ENCODE results near the gene GPR157.
"Not testable (repeated sequence)": the region's sequence is repeated elsewhere in the genome, so short reads cannot be mapped to it uniquely, and the experiment has no call there.

GPR157 gene

DNA sequence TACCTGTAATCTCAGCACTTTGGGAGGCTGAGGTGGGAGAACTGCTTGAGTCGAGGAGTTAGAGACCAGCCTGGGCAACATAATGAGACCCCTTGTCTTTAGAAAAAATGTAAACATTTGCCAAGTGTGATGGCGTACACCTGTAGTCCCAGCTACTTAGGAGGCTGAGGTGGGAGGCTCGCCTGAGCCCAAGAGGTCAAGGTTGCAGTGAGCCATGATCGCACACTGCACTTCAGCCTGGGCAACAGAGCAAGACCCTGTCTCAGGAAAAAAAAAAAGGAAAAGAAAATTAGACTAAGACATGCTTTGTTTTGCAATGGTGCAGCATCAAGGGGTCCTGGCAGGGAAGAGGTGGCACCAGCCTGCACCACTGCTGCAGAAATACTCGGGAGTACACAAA lies 16.8 kb upstream of the GPR157 start:
- DNase-seq = no peak

DNA sequence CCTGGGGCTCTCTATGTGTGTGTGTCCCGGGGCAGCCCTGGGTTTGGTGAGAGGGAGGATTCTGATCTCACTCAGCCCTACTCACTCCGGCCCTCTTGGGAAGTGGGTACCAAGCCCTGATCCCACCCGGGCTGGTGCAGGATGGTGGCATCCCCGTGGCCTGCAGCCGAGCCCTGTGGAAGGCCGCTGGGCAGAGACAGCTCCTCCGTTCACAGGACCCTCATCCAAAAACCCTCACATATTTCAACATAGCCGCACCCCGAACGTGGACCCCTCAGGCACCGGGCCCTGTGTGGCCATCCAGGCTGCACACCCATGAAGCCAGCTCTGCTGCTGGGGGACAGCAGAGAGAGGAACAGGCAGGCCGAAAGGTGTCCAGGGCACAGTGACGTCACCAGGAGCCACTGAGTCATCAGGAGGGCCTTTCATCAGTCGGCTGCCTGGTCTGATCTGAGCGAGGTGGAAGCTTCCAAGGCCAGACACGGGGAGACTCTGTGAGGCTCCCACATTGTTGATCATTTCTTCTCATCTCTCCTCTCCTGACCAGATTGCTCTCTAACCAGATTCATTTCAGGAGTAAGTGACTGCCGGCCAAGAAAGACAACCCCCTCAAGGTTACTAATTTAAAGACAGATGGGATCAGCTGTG lies 16.2 kb upstream of the GPR157 start:
- DNase-seq = peak; percentile 41

DNA sequence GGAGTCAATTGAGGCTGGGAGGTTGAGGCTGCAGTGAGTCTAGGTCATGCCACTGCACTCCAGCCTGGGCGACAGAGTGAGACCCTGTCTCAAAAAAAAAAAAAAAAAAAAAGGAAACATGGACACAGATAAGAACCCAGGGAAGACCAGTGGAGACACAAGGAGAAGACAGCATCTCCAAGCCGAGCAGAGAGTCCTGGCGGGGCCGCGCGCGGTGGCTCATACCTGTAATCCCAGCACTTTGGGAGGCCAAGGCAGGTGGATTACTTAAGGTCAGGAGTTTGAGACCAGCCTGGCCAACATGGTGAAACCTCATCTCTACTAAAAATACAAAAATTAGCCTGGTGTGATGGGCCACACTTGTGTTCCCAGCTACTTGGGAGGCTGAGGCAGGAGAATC lies 15.6 kb upstream of the GPR157 start:
- not testable (repeated sequence) for DNase-seq

DNA sequence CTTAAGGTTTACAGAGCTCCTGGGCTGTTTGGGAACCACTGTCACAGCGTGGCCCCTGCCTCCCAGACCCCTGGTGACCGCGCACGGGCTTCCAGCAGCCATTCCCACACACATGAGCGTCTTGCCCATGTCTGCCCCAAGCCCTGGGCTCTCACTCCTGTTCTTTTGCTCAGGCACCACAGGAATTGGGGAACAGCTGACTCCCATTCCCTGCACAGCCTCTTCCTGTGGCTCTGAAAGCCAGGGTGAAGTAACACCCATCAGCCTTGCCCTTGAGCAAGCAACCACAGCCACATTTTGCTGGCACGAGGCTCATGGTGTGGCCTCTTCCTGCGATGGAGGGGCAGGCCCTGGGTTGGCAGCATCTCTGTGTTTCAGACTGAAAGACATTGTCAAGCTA lies 14.3 kb upstream of the GPR157 start:
- DNase-seq = no peak

DNA sequence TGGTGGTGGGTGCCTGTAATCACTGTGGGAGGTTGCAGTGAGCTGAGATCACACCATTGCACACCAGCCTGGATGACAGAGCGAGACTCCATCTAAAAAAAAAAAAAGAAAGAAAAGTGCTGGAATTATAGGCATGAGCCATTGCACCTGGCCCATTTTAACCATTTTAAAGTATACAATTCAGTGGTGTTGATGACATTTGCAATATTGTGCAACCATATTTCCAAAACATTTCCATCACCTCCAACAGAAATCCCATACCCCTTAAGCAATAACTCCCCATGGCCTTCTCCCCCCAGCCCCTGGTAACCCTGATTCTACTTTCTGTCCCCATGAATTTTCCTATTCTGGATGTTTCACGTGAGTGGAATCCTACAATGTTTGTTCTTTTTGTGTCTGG lies 11.0 kb upstream of the GPR157 start:
- no peak for DNase-seq

DNA sequence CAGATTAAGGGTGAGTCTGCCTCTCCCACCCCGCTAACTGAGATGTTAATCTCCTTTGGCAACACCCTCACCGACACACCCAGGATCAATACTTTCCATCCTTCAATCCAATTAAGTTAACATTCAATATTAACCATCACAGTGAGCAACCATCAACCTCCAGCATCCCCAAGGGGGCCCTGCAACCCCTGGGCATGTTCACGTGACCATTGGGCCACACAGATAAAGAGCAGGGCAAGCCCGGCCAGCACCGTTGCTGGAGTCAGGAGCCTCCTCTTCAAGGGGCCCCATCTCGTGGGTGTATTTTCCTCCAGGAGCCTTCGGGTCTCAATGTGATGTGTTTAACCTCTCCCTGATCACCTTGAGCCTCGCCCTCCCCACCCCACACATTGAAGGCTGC lies 8.0 kb upstream of the GPR157 start:
- DNase-seq = no peak

DNA sequence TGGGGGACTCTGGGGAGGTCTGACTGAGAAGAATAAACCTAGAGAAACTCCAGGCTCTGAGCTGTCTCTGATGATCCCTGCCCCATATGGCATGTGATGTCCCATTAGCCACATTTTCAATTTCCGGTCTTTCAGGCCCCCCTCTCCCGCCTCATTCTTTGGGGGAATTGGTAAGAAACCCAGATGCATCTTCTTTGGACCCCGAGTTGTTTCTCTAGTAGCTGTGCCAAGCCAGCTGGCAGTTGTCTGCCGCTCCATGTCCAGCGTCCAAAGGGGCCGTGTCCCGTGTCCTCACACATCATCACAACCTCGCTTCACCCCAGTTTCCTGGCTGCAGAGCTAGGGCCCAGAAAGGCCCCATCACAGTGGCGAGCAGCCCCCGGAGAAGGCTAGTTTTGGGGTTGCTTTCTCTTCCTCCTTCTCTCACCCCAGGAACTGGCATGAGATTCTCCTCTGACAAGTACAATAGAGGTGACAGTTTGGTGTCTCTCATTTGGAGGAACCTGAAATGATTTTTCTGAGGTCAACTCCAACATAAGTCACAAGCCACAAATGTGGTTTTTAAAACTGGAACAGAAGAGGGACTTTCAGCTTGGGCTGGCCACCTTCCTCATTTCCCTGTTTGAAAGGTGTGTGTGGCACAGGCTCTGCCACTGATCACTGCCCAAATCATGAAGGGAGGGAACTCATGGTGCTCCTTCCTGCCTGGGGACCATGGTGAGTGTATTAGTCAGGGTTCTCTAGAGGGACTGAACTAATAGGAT lies 6.4 kb upstream of the GPR157 start:
- DNase-seq = no peak

DNA sequence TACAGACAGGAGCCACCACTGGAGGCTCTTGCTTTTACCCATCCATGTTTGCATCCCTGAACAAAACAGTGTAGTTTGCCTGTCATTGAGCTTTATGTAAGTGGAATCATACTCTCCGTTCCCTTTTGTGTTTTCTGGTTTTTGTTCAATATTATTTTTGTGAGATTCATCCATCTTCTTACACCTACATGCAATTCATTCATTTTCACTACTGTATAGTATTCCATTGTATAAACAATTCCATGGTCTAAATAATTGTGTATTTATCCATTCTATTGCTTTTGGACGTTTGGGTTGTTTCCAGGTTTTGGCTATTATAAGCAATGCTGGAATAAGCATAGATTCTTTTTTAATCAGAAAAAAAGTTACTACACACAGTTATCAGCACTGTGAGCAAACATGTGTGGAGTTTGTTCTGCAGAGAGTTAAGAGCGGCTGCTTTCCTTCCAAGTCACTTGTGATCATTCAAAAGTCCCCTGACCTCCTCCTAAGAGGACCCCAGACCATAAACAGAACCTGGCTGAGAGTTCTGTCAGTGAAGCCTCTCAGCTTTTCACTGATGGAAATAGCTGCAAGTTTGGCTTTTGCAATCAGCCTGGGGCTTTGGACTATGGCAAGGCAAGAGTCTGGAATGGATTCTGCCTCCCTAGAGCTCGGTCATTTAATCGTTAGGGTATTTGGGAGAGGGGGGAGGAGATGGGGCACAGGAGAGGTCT lies 5.1 kb upstream of the GPR157 start:
- DNase-seq = no peak

DNA sequence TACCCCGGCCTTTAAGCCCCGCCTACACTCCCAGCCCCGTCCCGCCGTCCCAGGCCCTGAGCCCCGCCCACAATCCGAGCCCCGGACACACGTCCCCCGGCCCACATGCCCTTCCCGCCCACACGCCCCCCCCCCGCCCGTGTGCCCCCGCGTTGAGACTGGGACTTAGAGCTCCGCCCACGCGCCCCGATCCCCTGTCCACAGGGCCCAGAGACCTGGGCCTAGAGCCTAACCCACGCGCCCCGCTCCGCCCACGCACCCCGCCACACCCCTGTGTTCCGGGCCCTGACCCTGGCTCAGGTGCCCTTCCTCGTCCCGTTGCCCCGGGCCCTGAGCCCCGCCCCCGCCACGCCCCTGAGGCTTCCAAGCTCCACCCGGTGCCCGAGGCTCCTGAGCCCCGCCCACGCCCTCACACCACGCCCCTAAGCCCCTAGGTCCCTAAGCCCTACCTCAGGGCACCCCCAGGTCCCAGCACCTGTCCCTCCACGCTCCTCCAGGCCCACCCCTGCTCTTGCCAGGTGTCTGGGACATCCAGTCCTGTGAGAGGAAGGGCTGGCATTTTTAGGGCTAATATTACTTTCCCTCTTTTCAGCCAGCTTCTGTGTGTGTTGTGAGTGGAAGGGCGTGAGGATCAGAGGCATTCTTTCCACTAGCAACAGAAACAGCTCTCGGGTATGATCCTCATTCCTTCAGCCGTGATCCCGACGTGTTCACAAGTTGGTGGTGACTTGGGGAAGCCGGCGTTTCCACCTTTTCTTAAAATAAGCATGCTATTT lies 552 bp upstream of the GPR157 start:
- peak; percentile 82 for DNase-seq

DNA sequence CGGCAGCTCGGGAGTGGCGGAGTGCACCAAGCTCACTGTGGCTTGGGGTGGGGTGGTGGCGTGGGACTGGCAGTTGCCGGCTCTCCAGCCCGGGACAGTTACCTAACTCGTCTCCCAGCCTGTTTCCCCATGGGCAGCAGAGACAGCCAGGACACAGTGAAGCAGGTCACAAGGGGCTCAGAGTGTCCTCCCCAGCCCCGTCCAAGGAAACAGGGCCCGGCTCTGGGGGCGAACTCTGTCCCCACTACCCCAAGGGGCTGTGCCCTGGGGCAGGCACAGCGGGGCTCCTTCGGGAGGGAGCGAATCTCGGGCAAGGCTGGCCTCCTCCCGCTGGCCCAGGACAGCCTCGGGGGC lies 759 bp downstream of the GPR157 start:
- DNase-seq = no peak

DNA sequence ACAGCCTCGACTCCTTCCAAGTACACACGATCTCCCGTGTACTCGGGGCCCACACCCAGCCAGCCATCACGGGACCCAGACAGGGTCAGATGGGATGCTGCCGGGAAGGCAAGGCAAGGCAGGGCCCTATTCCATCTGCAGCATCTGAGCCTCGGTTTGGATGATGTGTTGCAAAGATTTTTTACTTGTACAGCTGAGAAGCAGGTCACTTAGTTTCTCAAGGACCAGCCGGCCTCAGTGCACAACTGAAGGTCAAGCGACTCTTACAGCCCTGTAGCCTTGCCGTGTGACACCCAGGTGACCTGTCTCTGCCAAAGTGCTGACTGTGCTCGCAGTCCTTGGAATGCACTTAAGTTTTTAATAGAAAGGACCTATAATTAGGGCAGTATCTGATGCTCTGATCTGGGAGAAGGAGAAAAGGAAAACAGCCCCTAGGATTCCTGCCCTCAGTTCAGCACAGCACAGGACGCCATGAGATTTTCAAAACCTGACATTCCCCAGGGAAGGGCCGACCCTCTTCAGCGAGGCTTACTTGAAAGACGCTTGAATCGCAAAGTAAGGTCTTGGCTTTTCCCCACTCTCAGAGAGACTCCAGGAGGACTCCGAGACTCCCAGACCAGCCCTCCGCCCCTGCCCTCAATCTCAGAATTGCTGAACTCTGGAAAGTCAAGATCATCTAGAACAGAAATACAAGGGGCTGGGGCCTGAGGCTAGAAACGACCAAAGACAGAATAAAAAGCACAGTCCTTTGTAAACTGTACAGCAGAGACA lies 1.3 kb downstream of the GPR157 start:
- no peak for DNase-seq

DNA sequence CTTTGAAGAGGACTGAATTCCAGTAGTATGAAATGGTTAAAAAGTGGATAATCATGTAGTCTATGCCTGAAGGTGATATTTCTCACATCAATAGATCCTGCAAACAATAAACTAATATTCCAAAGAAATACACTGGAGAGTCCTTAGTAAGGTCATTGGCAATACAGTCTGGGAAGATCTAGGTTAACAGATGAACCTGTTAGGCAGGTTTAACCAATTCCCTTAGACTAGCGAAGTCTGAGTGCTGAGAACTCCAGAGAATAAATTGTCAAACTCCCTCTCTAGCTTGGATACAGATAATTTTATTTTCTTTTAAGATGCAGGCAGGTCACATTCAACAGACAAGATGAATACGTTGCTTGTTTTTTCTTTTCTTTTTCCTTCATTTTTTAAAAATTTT lies 2.4 kb downstream of the GPR157 start:
- DNase-seq = no peak

DNA sequence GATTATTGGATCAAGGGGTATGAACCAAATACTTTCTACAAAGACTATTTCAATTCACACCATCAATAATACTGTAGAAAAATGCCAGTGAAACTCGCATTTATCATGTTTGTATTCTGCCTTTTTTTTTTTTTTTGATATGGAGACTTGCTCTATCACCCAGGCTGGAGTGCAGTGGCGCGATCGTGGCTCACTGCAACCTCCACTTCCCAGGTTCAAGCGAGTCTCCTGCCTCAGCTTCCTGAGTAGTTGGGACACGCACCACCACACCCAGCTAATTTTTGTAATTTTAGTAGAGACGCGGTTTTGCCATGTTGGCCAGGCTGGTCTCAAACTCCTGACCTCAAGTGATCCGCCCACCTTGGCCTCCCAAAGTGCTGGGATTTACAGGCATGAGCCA lies 3.1 kb downstream of the GPR157 start:
- DNase-seq = not testable (repeated sequence)

DNA sequence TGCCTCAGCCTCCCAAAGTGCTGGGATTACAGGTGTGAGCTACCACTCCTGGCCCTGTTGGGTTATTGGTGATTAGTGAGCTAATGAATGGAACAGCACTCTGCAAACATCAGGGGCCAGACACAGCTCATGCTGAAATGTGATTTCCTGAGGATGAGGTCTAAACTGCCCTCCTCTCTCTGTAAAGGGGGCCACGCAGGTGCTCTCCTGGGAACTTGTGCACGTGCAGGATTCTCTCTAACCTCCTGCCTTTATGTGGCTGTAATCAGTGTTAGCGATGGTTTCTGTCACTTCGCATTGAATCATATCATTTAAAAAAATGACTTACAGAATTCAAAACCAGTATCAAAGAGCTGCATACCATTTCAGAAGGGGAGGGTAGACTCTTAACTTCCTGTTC lies 3.6 kb downstream of the GPR157 start:
- no peak for DNase-seq

DNA sequence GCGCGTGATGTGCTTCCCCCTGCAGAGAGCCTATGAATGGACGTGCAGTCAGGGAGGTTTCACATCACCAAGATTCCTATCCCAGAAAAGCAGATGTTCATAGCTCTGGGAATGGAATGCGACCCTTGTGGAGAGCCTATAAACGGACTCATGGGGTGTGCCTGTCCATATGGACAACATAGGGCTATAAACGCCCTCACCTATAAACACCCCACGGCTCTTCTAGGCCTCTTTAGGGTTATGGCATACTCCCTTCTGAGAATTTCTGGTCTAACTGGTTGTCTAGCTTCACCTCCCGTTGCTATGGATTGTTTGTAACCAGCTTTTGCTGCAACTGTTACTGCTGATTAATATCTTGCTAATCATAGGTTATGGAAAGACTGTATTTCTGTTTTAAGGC lies 4.5 kb downstream of the GPR157 start:
- DNase-seq = not testable (repeated sequence)

DNA sequence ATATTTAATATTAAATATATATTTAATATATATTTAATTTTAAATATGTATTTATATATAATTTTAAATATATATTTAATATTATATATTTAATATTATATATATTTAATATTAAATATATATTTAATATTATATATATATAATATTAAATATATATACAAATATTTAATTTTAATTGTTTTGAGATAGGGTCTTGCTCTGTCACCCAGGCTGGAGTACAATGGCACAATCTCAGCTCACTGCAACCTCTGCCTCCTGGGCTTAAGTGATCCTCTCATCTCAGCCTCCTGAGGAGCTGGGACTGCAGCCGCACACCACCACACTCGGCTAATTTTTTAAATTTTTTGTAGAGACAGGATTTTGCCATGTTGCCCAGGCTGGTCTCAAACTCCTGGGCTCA lies 5.2 kb downstream of the GPR157 start:
- not testable (repeated sequence) for DNase-seq

DNA sequence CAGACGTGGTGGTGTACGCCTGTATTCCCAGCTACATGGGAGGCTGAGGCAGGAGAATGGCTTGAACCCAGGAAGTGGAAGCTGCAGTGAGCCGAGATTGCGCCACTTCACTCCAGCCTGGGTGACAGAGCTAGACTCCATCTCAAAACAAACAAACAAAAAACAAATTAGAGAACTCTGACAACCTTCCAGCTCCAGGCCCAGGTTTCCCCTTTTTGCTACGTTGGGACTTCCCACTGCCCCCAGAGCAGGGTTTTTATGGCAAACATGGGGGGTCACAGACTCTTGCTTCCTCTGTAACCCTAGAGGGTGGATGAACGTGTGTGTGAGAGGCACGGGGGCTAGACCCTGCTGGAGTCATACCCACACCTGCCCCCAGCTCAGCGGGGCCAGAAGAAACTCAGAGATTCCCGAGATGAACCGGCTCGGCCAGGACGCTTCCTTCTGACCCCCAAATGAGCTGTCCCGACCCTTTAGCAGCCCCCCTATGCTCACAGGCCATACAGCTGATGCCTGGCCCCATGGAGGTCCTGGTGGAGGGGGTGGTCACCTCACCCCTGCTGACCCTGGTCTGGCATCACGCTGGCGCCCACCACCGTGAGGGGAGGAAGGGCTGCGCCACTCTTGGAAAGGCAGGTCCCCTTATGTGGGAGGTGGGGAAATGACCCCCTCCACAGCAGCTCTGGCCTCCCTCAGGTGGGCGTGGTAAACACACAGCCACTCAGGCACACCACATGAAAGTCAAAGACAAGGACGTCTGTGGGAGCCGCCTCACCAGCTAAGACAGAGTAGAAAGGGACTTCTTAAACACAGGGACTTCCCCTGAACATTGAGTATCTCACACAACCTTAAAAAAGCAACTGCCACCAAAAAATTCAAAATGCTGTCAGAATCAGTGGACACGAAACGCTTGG lies 7.1 kb downstream of the GPR157 start:
- DNase-seq = peak; percentile 33

DNA sequence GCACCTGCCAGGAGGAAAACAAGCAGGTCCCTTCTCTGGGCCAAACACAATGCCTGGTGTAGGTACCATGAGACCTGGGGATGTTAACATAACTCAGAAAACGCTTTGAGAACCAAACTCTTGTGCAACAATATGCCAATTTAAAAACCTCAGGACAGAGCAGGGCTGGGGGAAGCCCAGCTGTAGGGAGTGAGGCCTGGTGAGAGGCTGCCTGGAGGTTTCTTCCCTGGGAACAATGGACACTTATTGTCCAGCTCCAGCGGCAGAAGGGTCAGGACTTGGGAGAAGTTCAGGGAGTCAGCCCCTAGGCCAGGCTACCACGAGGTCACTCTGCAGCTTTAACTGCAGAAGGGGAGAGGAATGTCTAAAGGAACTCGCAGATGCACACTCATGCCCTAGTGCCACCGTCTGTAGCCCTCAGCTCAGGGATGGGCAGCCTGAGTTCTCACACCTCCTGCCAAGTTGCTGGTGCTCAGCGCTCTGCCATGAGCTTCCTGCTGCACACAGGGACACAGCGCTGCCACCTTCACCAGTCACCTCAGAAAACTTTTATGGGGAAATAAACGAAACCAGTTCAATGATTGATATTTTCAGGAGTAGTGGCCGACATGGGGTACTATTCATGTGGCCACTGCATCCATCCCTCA lies 8.5 kb downstream of the GPR157 start:
- no peak for DNase-seq

DNA sequence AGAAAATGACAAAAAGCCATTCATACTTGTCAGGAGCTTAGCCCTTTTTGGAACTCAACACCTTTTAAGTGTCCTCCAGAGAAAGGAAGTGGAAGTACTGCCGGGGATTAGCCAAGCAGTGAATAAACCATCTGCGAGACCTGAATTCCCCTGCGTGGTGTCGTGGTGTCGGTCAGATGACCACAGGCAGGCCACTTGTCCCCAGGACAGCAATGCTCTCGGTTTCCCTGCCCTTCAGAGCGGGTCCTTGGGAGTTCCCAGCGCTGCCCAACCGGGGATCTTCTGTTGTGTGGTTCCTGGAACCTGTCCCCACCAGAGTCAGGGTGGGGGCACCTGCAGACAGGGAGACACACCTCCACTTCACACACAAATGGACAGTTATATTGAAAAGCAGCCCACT lies 9.2 kb downstream of the GPR157 start:
- DNase-seq = no peak

DNA sequence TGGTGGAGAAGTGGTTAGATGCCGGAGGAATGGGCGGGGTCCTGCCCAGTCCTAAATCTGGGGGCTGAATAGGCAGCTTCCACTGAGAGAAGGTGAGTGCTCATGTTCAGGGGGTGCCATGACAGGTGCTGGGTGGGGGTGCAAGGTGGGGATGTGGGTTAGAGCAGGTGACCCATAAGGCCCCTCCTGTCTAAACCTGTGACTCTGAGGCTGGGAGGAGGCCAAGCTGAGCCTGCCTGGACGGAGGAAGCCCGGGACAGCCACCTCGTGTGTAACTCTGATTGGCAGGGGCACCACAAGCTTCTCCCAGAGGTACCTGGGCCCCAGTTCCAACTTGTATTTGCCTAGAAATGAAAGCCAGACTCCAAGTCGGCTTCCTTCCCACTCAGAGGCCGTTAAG lies 10.7 kb downstream of the GPR157 start:
- DNase-seq = no peak

All from activated CD4-positive, alpha-beta T cell treated with anti-CD3 and anti-CD28 coated beads, Interleukin-10, Interleukin-2, amounts not matched to agents 100 ng/mL and 50 ng/mL, durations not matched to agents 16 hours and 8 hours (primary cell).